HG02885 (cell line): Measurements from ENCODE around the gene PLEKHG5.

Experiments
- ATAC-seq: cut with Tn5 transposase; IDR thresholded peaks from one replicate; pipeline ENCODE4 v1.9.1; 2021; ENCODE audit warnings: mild to moderate bottlenecking; ENCODE audit not compliant: unreplicated experiment, poor library complexity

The PLEKHG5 gene

GRCh38 chr1:6511561-6512244, 20.2 kb upstream of the PLEKHG5 start:
- no peak for ATAC-seq

DNA sequence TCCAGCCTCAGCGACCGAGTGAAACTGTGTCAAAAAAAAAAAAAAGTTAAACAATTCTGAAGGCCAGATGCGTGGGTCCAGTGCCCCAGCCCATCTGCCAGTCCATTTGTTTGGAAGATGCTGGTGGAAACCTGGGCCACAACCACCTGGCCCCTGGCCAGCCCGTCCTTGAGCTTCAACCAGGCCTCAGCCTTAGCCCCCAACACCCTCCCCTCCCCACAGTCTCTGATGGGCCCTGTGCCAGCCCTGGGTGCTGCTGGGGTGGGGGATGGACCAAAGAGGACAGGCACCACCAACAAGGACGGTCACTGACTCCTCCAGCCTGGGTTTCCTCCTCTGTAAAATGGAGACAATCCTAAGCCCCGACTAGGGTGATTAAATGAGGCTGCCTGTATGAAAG, 19.6 kb upstream of the PLEKHG5 start:
- no peak for ATAC-seq

DNA sequence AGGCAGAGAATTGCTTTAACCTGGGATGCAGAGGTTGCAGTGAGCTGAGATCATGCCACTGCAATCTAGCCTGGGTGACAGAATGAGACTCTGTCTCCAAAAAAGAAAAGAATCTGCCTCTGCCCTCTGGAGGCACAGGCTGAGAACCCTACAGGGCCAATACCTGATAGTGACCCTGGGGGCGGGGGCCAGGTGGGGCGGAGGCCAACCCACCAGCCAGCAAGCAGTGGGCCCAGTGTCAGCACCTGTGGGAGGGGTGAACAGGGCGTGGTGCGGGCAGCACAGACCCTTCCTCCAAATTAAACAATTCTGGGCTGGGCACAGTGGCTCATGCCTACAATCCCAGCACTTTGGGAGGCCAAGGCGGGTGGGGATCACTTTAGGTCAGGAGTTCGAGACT, 19.0 kb upstream of the PLEKHG5 start:
- ATAC-seq: no peak

DNA sequence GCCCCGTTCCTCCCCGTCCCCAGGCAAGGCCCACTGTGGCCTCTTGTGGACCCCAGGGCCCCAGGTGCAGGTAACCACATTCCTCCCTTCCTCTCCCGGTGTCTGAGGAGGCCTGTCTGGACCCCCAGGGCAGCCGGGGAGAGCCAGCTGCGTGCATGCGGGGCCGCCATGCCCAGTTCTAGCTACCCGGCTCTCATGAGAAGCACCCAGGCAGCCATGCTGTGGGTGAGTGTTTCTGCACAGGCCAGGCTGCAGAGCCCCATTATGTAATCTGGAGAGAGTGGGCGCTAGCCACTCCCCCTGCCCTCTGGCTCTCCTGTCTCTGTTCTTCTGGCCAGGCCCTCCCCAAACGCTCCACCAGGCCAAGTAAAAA, 18.4 kb upstream of the PLEKHG5 start:
- no peak for ATAC-seq

- no peak for ATAC-seq
Observed at GRCh38 chr1:6509220-6509918, 17.9 kb upstream of the PLEKHG5 start.

DNA sequence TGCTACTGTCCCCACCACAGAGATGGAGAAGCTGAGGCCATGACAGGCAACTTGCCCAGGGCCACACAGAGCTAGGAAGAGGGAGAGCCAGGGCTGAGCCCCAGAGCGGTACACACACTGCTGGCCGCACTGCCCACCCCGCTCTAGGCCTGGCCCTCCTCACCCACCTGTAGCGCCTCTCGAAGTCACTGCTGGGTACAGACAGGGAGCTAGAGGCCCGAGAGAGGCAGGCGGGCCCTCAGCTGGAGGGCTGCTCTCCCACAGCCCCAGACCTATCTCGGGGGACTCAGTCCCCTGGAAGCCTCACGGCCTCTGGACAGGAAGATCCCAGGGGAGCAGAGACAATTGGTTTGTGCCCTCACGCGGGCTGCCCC, 17.3 kb upstream of the PLEKHG5 start:
- ATAC-seq: no peak

- no peak for ATAC-seq
Observed at GRCh38 chr1:6508154-6508815, 16.8 kb upstream of the PLEKHG5 start.

- no peak for ATAC-seq
Observed at GRCh38 chr1:6507461-6507911, 16.0 kb upstream of the PLEKHG5 start.

GRCh38 chr1:6507037-6507428, 15.6 kb upstream of the PLEKHG5 start:
- ATAC-seq: no peak

GRCh38 chr1:6506210-6507036, 15.0 kb upstream of the PLEKHG5 start:
- ATAC-seq: no peak

DNA sequence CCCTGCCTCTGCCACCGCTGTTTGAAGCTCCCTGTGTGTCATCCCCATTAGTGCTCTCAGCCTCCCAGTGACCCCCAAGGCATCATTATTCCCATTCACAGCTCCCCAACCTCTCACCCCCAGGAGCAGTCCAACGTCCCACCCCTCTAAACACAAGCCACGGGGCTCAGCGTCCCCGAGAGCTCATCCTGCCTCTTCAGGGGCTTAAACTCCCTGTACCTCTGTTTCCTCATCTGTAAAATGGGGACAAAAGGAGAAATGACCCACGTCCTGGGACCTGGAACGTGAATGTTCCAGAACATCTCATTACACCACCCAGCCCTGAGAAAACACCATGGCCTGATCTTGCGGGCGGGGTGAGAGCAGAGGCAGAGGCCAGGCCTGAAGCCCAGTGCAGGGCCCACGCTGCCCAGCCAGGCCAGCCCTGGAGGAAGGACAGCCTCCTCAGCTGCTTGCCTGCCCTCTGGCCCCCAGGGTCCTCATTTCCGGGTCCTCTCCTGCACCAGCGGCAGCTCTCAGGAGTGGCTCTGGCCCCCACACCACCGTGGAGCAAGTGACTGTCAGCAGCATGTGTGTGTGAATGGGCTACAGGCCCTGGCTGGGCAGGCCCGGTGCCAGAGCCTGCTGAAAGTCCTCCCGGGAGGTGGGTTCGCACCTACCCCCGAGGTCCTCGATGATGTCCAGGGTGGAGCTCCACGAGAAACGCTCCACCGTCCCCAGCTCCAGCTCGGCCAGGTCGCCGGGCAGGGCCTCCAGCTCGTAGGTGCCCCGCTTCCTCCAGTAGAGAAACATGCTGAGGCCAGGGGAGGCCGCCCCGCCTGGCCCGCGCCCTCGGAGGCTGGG, 14.1 kb upstream of the PLEKHG5 start:
- no peak for ATAC-seq

DNA sequence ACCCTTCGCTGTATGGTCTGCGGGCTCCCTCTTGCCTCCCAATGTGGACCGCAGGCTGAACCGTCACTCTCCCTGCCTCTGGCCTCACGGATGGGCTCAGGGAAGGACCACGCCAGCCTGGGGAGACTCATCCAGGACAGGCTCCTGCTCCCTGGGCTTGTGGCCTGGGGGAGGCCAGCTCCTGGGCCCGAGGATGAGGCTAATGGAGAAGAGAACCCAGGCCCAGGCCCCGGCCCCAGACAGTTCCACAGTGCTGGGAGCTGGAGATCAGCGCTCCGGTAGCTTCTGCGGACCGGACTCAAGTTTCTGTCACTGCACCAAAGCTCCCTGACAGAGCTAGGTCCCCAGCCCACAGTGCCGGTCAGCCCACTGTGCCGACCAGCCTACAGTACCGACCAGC, 13.4 kb upstream of the PLEKHG5 start:
- no peak for ATAC-seq

GRCh38 chr1:6503884-6504602, 12.6 kb upstream of the PLEKHG5 start:
- ATAC-seq: no peak

DNA sequence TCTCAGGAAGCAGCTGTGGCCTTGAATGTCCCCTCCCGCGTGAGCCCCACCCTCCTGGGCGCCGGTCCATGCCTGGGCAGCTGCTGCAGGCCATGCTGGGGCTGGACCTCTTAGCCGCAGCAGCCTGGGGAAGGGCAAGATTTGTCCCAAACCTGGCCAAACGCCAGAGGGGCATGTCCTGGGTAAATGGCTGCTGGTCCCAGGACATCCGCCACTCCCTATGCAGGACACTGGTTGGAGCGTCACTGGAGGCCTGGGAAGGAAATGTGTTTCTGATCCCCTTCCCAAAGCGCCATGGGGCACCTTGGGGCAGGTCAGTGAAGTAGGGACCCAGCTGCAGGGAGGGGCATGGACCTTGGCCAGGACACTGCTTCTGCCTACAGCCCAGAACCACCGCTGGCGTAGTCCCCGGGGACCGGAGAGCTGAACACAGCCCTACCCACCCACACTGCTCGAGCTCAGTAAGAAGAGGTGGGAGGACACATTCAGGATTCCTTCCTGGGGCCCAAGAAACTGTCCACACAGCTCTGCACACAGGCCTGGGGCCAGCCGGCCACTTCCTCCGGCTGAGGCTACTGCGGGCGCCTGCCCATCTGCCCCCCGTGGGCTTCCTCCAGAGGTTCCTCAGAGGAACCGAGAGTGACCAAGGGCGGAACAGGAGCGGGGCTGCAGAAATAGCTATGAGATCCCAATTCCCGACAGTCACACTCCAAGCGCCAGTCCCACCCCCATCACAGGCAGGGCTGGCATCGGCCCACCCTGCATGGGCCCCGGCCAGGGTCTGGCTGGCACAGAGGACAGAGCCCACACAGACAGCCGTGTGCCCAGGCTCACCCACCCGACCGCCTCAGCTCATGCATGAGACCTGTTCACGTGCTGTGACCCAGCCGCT, 10.8 kb upstream of the PLEKHG5 start:
- no peak for ATAC-seq

- no peak for ATAC-seq
Observed at GRCh38 chr1:6501279-6501813, 9.9 kb upstream of the PLEKHG5 start.

- ATAC-seq: no peak
Observed at GRCh38 chr1:6500544-6501278, 9.2 kb upstream of the PLEKHG5 start.

DNA sequence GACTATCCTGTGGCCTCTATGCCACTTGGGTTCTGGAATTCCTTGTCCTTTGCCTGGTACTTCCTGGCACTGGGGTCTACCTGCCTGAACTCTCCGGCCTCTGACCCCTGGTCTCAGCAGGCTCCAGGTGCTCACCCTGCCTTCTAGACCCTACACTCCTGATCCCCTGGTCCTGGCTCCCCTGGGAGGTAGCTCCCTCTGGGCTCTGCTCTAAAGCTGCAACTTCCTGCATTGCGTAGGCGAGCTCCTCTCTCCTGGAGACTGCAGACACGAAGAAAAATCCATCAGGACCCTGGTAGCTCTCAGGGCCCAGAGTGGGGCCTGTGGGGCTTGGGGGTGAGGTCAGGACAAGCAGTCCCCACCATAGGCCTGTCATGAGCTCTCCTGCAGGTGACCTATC, 7.8 kb upstream of the PLEKHG5 start:
- ATAC-seq: no peak
